Stimulated activated CD4-positive, alpha-beta T cell treated with anti-CD3 and anti-CD28 coated beads, Interleukin-1b, Interleukin-23, amount 100 ng/mL, for 1 hour (primary cell): ENCODE results near the gene PRR19.

Source experiments
- DNase-seq, 2 donors: peaks; one replicate each; pipeline ENCODE4 v3.0.0-alpha.2; 2020; ENCODE audit warnings: low read depth in 2 of 2

Gene PRR19

GRCh38 chr19:42294471-42295137, 7.3 kb upstream of the PRR19 start:
- no peak for DNase-seq

- DNase-seq: no peak
These were observed 6.6 kb upstream of the PRR19 start for GRCh38 chr19:42295342-42295741.

GRCh38 chr19:42295831-42296525, 6.0 kb upstream of the PRR19 start:
- peak; percentile 80 to 94 for DNase-seq

- DNase-seq: no peak
These were observed 4.9 kb upstream of the PRR19 start for GRCh38 chr19:42297039-42297438.

GRCh38 chr19:42303101-42303464, 1.2 kb downstream of the PRR19 start:
- no peak for DNase-seq

- DNase-seq: no peak
These were observed 1.9 kb downstream of the PRR19 start for GRCh38 chr19:42303876-42304275.

GRCh38 chr19:42306646-42307045, 4.7 kb downstream of the PRR19 start:
- DNase-seq: no peak

- no peak for DNase-seq
These were observed 7.8 kb downstream of the PRR19 start for GRCh38 chr19:42309686-42310085.

GRCh38 chr19:42311657-42312056, 9.7 kb downstream of the PRR19 start:
- DNase-seq: no peak

GRCh38 chr19:42312370-42312769, 10.4 kb downstream of the PRR19 start:
- DNase-seq: no peak

- no peak for DNase-seq
These were observed 11.3 kb downstream of the PRR19 start, which contains the start of gene TMEM145 for GRCh38 chr19:42313096-42313839. Gene TMEM145, plus strand, starts transcription at chr19:42313309. Its CDS starts 68 bp downstream, at chr19:42313377.

GRCh38 chr19:42313840-42314755, 12.2 kb downstream of the PRR19 start:
- DNase-seq: no peak

GRCh38 chr19:42315024-42315423, 13.1 kb downstream of the PRR19 start:
- no peak for DNase-seq

- no peak for DNase-seq
These were observed 14.6 kb downstream of the PRR19 start for GRCh38 chr19:42316223-42317211.

GRCh38 chr19:42317535-42317934, 15.6 kb downstream of the PRR19 start:
- no peak for DNase-seq

- DNase-seq: no peak
These were observed 20.4 kb downstream of the PRR19 start for GRCh38 chr19:42322305-42322704.

- DNase-seq: no peak
These were observed 21.5 kb downstream of the PRR19 start for GRCh38 chr19:42323473-42323851.

GRCh38 chr19:42323852-42324654, 22.1 kb downstream of the PRR19 start:
- no peak for DNase-seq

- DNase-seq: no peak
These were observed 22.8 kb downstream of the PRR19 start for GRCh38 chr19:42324655-42325307.
